DMS114 treated with DMSO at 0.1 percent for 48 hours (cell line): ENCODE results near the gene KLHL34.

Experiments used
- DNase-seq: peaks from one replicate; lab custom pipeline; 2025; ENCODE audit not compliant: unreplicated experiment; lab: John Stamatoyannopoulos, UW

The KLHL34 gene

GRCh38 chrX:21658152-21658737, at the start of gene KLHL34:
TSS of gene KLHL34 (minus strand) at chrX:21658330. CDS start at chrX:21657788, 542 bp downstream.
- no peak for DNase-seq

GRCh38 chrX:21705225-21705624, 47.1 kb upstream of the KLHL34 start:
- no peak for DNase-seq

- DNase-seq, result no peak
These were observed 44.6 kb upstream of the KLHL34 start for GRCh38 chrX:21702725-21703124.

DNA sequence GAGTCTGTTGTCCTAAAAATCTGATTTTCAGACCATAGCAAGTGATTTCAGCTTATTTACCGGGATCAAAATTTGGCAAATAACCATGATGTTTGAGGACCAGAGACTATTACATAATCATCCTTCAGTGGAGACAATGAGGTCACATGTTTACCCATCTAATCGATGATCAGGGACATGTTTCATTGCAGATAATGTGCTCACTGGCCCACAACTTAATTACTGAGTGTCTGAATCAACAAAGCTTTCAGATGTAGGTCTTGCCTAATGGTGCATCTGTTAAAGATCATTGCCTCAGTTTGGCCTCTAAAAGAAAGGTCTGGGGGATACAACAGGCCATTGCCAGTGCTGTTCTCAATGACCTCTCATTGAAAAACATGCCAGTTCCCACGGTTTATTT, 42.8 kb upstream of the KLHL34 start:
- DNase-seq, result no peak

GRCh38 chrX:21700275-21700674, 42.1 kb upstream of the KLHL34 start:
- DNase-seq, result no peak

- no peak for DNase-seq
These were observed 41.0 kb upstream of the KLHL34 start for GRCh38 chrX:21699136-21699535.

DNA sequence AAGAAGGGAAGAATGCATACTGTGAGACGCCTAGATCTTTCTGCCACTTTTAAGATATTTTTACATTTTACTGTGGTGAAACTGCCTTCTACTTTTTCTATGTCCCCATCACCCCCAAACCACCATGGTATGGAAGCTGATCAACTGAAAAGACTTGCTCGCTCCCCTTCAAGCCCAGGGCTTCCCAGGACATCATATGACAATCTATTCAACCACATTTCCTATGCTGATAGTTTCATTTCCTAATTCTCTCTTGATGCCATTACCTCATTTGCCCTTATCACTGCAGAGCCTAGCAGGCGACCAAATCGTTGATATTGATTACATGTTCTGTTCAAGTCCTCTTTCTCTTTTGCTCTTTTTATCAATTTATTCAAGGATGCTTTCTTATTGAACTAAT, 40.1 kb upstream of the KLHL34 start:
- no peak for DNase-seq

- no peak for DNase-seq
These were observed 33.4 kb upstream of the KLHL34 start for GRCh38 chrX:21691512-21692018.

DNA sequence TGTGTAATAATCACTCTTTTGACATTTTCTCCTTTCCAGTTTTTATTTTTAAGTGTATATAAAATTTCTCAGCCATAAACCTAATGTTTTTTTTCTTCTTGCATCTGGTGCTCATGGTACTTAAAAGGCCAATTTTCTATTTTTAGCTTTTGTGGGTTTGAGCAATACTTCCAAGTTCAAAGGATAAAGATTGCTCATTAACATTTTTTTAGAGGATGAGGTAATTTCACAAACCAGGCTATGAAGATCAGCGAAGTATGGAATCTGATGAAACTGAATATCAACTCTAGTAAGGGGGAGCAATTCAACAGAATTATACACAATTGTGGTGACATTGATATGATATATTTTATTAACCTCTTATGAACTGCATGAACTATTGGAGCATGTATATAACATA, 25.8 kb upstream of the KLHL34 start:
- DNase-seq, result no peak

- no peak for DNase-seq
These were observed 20.0 kb upstream of the KLHL34 start for GRCh38 chrX:21678048-21678612.

- DNase-seq, result no peak
These were observed 17.8 kb upstream of the KLHL34 start for GRCh38 chrX:21675931-21676330.

- DNase-seq, result no peak
These were observed 16.5 kb upstream of the KLHL34 start for GRCh38 chrX:21674430-21675186.

GRCh38 chrX:21666679-21667078, 8.5 kb upstream of the KLHL34 start:
- no peak for DNase-seq

GRCh38 chrX:21666252-21666651, 8.1 kb upstream of the KLHL34 start:
- no peak for DNase-seq

DNA sequence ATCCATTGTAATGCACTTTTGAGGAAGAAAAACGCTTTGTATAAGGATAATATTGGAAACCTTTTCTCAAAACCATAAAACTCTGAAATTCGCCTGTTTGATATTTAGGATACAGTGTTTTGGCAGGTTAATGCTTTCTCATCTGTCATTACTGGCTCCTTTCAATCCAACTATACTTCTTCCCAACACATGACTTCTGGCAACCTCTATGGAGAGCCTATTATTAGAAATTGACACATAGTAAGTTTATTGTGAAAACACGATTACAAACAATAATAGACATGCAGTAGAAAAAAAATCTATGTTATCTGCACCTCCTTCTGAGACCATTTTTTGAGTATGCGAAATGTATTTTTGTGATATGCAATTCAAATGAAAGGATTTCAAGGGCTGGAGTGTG, 4.6 kb upstream of the KLHL34 start:
- no peak for DNase-seq

GRCh38 chrX:21661316-21661715, 3.2 kb upstream of the KLHL34 start:
- DNase-seq, result no peak

- no peak for DNase-seq
These were observed 2.0 kb upstream of the KLHL34 start for GRCh38 chrX:21660156-21660555.

DNA sequence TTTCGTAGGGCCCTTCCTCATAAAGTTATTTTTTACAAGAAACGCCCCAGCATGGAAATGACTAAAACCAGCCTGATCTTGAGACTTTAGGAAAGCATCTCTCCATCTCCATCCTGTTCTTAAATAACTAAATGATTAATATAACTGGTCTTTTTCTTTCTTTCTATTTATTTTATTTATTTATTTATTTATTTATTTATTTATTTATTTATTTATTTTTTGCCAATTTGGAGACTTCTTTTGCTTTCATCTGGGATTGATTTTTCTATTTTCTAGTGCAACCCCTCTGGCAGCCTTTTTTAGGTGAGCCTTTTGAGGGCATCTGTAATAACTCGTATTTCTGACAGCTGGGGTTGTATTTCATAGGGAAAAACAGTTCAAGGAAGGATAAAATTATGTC, 1.2 kb upstream of the KLHL34 start:
- no peak for DNase-seq

- no peak for DNase-seq
These were observed 616 bp upstream of the KLHL34 start for GRCh38 chrX:21658746-21659145.

DNA sequence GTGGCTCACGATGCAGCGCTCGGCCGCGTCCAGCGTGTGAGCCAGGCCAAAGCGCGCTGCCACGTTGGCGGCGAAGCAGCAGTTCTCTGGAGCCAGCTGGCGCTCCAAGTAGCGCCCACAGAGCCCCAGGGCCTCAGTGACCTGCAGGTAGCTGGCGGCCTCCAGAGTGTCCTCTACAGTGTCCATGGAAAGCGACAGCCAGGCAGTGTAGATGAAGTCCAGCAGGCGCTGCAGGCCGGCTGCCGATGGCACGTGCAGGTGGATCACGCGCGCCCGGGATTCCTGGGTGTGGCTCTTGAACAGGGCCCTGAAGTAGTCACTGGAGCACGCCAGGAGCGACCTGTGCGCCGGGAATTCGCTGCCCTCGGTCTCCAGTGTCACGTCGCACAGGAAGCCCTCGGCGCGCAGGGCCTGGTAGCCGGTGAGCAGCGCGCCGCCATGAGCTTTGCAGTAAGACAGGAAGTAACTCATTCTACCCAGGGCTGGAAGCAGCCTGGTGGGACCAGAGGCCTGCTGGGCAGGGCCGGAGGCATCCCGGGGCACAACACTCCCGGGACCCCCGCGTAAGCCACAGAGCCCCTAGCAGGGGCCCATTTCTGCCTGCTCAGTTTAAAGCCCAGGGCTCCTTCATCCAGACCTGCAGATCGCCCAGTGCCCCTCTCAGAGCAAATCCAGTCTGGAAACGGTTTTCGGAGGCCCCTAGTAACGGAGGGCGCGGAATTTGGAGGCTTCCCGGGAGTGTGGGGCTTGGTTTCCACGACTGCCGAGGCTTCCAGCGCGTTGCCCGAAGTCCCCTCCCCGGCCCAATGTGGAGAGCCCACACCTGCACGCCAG, 595 bp downstream of the KLHL34 start:
- no peak for DNase-seq

- DNase-seq, result no peak
These were observed 1.4 kb downstream of the KLHL34 start for GRCh38 chrX:21656587-21657317.
